Measurements from ENCODE around the gene EPX.

Gene EPX

DNA sequence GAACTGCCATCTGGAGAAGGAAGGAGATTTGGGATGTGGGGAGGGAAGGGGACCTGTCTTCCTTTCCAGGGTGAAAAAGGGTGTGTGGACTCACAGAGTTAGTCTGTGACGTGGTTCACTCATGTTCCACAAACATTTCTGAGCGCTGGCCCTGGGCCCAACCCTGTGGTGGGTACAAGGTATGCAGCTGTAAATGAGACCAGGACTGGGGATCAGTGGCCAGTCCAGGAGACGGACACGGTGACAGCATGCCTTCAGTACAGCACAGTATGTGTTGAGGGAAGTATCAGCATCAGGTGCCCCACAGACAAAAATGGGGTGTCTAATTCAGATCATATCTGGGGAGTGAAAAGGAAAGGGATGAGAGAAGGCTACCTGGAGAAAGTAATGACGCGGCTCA, 5.5 kb upstream of the EPX start:
- no peak for DNase-seq

DNA sequence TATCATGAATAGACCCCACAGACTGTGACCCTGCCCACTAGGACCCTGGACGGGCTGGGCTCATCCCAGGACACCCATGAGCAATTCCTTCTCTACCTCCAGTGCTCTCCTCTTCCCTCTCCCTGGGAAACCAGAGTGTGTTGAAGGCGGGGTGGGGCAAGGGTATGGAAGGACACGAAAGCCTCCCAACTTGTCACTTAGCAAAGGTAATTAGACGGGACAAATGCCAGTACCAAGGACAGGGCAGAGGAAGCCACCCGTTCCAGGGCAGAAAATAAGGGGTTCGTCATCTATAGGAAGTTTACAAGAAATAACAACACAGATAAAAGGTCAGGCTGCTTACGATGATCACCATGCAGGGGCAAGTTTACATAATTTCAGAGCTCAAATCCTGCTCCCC, 4.9 kb upstream of the EPX start:
- DNase-seq = no peak

DNA sequence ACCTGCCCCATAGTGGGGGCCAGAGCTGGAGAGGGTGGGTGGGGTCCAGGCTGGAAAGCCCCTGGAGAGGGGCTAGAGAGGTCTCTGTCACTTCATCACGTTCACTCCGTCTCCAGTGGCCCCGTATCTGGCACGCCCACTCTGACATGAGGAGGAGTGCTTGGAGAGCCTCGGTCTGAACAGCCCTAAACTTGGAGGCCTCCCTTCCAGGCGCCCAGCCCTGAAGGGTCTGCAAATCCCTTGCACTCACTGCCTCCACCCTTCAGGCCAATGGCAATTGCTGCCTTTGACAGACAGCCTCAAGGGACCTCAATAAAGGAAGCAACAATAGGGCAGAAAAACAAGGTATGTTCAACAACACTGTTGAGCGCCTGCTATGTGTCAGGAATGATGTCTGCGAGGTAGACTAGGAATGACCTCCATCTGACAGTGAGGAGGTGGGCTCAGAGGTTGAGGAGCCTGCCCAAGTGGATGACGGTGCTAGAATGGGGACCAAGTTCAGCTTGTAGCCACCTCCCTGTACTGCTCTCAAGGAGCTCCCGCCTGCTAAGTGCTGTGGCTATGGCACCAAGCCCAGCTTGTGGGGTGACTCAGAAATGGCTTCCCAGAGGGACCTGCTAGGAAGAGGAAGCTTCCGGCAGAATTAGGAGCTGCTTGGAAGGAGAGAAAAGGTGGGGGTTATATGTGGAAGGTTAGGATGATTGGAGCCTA, 2.9 kb upstream of the EPX start:
- no peak for DNase-seq

DNA sequence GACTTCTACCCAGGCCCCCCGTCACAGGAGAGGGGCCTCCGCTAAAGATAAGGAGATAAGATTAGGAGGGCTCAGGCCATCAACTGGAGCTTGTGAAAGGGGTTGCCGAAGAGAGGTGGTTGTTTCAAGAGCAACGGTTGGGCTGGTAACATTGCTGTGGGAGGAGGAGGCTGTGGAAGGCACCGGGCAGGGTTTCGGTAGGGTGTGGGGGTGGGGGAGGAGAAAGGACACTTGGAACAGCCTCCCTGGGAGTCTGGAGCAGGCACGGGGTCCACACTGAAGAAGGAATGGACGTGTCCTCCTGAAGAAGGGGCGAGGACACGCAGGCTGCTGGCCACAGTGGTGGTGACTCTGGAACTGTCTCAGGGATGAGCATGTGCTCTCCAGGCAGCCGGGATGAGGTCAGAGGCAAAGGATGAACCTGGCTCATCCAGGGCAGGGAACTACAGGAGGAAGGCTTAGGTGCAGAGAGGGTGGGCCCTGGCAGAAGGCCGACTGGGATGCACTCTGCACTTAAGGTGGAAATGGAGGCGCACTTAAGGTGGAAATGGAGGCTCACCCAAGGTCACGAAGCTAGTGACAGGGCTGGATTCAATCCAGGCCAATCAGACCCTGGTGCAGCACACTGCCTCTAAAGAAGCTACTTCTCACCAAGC, 1.2 kb upstream of the EPX start:
- DNase-seq = no peak

DNA sequence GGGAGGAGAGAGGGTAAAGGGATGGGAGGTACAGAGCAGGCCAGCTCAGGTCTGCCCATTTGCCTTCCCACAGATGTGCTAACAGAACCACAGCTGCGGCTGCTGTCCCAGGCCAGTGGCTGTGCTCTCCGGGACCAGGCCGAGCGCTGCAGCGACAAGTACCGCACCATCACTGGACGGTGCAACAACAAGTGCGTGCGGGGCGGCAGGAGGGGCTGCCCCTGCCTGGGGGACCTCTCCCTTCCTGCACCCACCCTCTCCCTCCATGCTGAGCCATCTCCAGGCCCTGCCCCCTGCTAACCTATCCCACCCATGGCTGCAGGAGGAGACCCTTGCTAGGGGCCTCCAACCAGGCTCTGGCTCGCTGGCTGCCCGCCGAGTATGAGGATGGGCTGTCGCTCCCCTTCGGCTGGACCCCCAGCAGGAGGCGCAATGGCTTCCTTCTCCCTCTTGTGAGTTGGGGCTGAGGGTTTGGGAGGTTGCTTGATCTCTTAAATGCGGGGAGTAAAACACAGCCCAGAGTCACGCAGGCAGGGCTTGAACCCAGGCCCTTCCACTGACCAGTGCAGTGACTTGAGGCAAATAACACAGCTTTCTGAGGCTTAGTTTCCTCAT, 1.2 kb downstream of the EPX start:
- DNase-seq = no peak

DNA sequence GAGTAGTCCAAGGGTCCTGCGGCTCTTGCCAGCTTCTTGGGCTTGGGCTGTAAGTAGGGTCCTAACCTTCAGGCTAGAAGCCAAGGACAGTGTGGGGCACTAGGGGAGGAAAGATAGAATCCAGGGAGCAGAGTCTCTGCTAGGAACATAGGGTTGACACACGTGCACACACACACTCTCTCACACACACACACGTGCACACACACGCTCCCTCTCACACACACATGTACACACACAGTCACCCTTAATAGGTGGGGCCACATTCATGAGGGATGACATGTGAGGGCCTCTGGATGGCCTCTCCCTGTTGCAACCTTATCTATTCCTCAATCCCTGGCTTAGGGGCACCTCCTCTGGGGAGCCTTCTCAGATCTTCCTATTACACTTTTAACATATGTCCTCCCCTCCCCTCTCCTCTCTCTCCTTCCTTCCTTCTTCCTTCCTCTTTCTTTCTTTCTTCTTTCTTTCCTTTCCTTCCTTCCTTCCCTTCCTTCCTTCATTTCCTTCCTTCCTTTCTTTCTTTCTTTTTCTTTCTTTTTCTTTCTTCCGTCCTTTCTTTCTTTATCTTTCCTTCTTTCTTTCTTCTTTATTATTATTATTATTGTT, 3.1 kb downstream of the EPX start:
- no peak for DNase-seq

DNA sequence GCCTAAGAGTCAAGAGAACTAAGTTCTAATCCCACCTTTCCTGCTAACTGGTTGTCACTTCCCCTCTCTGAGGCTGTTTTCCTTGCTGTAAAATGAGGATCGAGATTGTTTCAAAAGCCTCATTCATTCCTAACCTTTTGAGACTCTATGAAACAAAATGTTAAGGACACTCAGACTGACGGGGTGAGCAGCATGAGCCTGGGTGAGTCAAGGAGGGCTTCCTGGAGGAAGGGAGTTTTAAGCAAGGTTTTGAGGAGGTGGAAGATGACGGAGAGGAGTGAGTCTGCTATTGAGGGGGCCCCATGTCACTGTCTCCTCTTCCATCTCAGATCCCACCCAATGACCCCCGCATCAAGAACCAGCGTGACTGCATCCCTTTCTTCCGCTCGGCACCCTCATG, 4.1 kb downstream of the EPX start:
- DNase-seq = no peak

DNA sequence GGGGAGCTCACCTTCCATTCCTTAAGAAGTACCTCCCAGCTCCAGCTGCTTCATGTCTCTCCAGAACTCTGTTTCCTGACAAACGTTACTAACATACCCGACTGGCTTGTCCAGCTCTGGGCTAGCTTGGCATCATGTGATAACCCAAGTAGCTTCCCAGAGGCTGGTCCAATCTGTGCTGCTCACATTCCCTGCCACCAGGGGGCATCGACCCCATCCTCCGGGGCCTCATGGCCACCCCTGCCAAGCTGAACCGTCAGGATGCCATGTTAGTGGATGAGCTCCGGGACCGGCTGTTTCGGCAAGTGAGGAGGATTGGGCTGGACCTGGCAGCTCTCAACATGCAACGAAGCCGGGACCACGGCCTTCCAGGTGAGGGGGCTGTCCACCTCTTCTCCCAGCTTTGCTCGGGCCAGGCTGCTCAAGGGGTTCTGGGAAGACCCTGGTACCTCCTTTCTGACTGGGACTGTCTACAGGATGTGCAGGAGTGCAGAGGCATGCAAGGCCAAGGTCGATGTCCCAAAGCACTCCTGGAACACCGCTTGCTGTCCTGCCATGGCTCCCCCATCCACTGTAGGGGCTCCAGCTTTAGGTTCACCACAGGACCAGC, 7.6 kb downstream of the EPX start:
- DNase-seq = peak in 4 of 5 experiments; percentile 23 to 53 (median 40)

DNA sequence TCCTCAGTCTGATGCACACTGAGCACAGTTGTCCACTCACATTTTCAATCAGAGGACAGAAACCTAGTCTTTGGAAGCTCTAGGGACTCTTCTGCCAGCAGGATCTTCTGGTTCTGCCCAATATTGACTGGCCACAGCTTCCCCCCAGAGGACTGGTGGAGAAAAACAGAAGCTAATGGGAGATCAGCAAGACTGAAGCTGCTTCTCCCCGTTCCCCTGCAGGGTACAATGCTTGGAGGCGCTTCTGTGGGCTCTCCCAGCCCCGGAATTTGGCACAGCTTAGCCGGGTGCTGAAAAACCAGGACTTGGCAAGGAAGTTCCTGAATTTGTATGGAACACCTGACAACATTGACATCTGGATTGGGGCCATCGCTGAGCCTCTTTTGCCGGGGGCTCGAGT, 10.3 kb downstream of the EPX start:
- DNase-seq = no peak

DNA sequence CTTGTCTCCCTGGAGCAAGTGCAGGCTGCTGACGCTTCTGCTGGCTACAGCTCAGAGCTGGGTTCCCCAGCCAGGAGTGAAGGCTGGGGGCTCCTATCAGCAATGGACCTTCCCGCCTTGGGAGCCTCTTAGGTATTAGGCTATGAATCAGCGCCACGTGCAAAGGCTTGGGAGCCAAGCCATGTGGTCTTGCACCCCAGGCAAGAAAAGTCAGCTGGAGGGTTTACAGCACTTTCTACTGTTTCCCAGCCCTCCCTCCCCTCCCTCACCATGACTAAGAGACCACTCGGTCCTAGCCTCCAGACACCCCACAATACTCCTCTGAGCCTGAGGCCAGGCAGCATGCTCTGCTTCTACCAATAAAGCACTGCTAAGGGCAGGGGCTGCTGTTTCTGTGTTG, 12.3 kb downstream of the EPX start:
- no peak for DNase-seq

DNA sequence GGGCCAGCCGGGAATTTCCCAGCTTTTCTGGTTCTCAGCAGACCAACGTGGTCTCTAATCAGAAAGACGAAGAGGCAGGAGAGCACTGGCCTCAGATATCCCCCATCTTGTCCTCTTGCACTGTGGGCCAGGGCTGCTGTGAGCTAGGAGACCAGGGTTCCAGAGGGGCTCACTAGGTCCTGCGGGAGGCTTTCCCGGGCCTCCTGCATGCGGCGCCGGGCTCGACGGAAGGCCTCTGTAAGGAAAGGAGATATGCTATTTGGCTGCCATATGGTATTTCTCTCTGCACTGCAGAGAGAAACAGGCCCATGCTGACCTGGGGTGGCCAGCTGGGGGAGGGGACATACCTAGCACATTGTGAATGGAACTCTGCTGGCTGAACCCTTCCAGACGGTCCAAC, 13.4 kb downstream of the EPX start:
- no peak for DNase-seq

DNA sequence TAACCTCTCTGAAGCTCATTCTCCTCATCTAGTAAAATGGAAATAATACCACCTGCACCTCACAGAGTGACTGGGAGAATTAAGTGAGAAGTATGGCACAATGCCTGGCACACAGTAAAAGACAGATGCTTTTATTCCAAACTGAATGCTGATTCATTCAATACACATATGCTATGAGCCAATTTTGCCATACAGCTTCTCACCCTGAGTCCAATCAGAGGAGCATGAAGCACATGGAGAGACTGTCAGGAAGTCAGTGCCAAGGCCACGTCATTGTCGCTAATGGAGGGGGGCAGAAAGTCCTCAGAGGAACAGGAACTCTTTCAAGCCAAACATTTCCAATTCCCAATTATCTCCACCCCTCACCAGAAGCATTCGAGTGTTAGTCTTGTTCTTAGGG, 14.9 kb downstream of the EPX start:
- DNase-seq = no peak

DNA sequence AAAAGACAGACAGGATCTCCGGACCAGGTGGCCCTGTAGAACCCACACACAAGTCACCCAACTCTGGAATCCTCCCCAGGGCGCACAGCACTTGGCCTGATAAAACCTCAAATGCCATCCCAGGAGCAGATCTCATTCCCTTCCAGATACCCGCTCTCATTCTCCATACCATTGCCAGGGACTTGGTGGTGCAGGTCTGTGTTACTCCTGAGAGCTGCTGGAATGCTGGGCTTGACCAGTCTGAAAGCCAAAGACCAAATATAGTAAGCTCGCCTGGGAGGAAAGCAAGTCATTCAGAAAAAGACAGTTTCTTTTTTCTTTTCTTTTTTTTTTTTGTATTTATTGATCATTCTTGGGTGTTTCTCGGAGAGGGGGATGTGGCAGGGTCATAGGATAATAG, 15.8 kb downstream of the EPX start:
- DNase-seq = no peak

DNA sequence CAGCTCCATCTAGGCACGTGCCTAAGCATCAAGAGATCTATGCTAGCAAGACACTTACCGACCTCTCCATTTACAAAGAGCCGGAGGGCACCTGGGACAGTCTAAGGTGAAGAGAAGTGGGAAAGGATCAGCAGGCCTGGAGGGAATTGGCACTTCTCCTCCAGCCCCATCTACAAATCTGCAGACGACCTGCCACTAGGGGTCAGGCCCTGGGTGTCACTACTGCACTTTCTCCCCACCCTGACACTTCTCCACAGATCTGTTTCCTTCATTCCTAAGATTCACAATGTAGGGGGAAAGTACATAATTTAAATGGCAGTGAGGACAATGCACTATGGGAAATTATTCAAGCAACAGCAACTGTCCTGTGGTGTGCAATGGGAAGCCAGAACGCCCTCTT, 18.4 kb downstream of the EPX start:
- no peak for DNase-seq

DNA sequence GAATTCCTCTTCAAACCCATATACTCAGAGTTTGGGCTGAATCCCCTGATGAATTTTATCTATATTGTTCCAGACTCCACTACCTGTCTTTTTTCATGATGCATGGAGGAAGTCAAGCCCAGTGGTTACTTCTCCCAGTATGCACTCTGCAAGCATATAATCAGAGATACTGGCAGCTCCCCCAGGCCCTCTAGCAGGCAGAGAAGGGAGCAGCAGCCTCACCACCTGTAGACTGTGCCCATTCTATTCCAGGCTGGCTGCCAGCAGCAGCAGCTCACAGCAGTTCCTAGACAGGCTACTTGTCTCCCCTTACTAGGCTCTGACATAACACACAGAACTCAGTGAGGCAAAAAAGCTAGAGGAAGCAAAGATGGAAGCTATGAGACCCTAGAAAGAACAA, 23.2 kb downstream of the EPX start:
- peak in 1 of 5 experiments; percentile 51 for DNase-seq

DNA sequence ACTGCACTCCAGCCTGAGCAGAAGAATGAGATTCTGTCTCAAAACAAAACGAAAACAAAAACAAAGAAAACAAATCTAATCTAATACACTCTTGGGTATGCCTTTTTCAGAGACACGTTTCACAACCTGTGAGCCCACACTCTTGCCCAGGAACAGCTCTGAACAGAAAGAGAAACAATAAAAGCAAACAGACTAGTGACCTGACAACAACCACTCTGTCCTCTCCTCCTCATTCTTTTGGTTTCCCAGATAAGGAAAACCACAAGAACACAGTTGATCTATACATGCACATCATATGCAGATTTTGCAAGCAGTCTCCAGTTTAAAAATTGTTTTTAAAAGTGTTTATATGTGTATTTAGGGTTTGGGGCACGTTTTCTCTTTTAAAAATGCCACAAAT, 25.2 kb downstream of the EPX start:
- DNase-seq = peak in 1 of 5 experiments; percentile 41

DNA sequence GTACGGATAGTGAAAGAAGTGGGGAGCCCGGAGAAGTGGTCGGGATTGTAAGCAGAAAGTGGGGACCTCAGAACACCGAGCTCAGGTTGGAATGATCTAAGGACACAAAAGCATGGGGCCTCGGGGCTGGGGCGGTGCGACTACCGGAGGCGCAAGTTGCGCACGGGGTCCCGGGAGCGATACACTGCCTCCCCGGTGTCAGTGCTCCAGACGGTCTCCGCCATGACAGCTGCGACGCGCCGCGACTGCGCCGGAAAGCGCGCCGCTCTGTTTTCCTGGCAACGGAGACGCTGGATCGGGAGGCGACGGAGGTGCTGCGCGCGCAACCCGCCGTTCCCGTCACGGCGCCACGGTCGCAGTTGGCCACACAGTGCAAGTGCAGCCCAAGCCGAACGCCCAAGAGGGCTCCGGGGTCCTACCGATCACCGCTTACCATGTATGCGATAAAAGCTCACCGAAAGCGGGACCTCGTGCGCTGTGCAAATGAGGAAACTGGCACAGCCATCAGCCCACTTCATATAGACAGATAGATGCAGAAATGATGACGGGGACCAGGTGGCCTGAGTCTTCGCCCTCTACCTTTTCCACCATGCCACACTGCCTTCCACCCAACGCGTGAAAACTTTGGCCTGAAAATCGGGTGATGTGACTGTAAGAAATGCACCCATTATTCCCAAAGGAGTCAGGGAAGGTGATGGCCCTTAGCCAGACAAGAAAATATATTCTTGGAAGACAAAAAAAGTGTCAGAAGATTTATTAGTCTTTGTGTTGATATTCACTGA, 26.7 kb downstream of the EPX start, which contains the start of gene MKS1:
TSS of gene MKS1 (minus strand) at position 249 of the 782 bp plus-strand sequence. CDS start at position 224, 25 bp downstream.
- DNase-seq = peak; percentile 86 to 96 (median 93)

DNA sequence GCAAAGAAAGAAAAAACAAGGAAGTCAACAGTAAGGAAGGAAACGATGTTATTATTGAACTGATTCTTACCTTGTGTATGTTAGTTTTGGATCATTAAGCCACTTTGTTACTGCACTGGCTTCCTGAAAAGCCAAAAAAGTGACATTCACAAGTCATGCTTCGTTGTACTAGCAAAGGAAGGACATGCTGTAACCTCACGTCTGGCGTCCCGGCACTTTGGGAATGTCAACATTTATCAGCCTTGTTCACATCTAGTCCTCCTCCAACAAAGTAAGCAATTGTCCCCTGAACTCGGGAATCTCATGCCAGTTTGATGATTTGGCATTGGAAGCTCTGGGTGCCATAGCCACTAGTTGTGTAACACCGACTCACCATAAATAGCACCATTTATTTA, 27.3 kb downstream of the EPX start:
- no peak for DNase-seq

DNA sequence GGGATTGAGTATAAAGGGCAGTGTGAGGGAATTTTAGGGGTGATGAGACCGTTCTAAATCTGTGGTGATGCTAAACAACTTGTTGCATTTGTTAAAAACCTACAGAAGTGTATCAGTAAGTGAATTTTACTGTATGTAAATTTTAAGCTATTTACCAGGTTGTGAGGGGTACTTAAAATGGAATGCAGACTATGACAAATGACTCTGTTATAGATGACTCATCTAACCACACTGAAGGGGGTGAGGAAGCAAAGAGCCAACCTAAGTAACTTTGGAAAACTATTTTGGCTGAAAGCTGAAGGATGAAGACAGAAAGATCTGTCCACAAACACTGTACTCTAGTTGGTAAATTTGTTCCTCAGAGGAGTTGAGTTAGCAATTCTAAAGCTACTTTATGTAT, 31.8 kb downstream of the EPX start:
- DNase-seq = no peak

DNA sequence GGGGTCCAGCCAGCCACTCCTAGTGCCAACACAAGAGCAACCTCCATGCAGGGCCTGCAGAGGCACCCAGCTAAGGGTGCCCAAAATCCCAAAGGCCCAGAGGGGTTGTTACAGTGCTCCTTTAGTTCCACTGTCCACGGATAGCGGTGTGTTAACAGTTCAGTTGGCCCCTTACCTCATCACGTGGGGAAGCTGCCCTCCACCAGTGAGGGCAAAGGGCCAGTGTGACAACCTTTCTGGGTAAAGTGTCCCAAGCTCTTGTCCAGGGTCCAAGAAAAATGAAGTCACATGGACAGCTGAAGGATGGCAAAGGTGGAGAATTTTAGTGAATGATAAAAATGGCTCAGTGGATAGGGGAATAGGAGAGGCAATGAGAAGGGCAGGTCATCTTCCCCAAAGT, 35.2 kb downstream of the EPX start:
- DNase-seq = no peak

DNA sequence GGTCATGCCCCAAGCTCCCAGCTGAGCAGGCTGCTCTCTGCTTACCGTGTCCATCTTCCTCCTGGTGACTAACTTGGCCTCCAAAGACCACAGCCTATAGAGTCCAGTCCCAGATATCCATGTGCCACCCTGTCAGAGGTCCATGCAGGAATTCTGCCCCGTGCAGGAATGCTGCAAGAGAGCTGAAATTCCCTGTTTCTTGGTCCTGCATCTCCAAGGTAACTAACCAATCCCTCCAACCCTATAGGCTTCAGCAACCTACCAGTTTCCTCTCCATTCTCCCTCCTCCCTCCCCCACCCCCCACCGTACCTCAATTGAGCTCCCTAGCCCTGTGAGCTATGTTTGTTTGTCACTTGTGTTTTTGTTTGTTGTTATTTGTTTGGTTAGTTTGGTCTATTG, 36.2 kb downstream of the EPX start:
- DNase-seq = no peak

DNA sequence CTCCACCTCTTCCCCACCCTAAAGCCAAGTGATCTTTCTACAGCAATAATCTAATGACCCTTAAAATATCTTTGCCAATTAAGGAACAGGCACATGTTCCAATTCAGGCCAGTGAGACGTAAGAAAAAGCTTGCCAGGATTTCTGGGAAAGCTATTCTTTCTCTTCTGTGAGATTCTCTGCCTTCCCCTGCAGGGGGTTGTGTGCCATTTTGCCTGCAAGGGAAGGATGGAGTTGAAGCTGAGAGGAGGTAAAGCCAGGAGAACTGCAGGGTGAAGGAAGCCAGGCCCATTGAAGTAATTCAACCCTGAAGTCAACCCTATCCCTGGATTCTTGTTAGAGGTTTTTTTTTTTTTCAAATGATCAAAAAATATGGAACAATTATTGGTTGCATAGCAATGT, 36.9 kb downstream of the EPX start:
- DNase-seq = no peak

DNA sequence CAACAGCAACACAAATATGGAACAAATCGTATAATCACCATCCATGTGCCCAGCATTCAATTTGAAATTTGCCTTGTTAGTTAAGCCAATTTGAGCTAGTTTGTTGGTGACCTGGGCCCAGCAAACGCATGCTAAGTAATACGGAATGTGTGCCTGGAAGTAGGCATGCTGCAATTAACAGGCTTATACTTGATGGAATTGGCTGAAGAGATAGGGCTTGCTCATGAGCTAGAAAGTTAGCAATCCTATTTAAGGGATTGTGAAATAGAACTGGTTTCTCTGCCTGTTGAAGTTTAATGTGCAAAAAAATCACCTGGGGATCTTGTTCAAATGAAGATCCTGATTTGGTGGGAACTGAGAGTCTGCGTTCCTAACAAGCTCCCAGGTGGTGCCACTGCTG, 37.4 kb downstream of the EPX start:
- no peak for DNase-seq
